CD4-positive, alpha-beta T cell treated with Interferon alpha-2 for 1 hour (primary cell): ENCODE results near the gene CEP126.
"Not testable (repeated sequence)": the region's sequence is repeated elsewhere in the genome, so short reads cannot be mapped to it uniquely, and the experiment has no call there.

Experiments used
- DNase-seq, 2 donors: peaks; one replicate each; pipeline ENCODE4 v3.0.0-alpha.2; 2020 to 2022

CEP126 gene

DNA sequence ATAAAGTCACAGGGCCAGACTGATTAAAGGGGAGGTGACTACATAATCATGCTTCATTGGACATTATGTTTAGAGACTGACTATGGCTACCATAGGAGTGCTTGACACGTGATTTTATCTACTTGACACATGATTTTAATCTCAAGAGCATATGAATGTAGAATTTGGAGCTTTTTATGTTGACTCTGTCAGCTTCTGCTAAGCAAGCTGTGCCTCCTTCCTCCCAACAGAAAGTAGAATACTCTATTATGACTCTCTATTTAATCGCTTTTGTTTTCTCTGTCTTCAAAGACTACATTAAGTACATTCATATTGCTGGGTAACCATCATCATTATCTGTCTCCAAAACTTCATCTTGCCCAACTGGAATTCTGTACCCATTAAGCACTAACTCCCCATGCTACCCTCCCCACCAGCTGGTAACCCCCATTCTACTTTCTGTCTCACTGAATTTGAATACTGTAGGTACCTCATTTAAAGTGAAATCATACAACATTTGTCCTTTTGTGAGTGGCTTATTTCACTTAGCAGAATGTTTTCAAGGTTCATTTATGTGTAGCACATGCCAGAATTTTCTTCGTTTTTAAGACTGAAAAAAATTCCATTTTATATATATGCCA, 26.2 kb downstream of the CEP126 start:
- no peak for DNase-seq

DNA sequence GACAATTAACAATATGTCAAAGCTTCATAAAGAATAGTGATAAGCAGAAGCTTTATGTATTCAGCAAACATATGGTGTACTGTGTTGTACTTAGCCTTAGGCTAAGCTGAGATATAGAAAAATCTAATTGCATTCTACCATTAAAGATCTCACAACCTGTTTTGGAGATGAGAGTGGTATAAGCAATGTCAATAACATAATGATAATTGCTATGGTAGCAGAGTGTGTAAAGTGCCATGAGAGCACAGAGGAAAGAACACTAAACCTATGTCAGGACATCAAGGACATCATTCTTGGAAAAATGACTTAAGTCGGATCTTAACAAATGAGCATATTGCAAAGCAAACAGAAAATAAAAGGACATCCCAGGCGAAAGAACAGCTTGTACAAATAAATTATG, 30.1 kb downstream of the CEP126 start:
- DNase-seq = no peak

DNA sequence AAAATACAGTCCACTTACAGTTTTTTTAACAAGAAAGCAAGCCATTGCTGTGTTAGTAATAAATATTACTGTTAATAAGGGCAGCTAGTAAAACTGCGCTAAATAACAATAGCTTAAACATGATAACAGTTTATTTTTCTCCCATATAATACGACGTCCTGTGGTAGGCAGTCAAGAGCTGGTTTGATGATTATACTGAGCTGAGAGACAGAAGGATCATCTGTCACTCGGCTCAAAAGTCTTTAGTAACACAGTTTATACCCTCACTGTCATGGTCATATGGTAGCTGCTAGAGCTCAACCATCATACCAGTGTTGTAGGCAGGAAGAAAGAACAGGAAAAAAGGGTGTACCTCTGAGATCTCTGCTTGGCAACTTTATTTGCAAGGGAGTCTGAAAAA, 30.6 kb downstream of the CEP126 start:
- DNase-seq = no peak

GRCh38 chr11:101949680-101950220, 34.9 kb downstream of the CEP126 start:
- no peak for DNase-seq

- DNase-seq = no peak
These were observed 40.5 kb downstream of the CEP126 start for GRCh38 chr11:101955278-101955677.

GRCh38 chr11:101955701-101956100, 40.9 kb downstream of the CEP126 start:
- DNase-seq = no peak

DNA sequence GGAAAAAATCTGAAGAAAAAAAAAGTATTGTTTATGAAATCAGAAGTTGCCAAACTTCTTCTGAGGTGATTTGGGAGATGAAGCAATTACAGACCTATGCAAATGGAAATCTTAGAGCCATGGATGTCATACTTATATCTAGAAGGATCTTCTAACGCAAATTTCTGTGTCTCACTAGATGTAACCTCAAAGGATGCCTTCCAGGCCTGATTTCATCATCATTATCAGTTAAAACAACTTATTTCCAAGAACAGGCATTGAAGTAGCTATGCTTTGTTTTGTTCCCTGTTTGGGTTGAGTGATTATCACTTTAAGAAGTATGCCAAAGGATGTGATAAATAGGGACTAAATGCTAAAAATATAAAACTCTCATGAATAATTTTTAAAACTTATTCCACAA, 45.4 kb downstream of the CEP126 start:
- DNase-seq = no peak

DNA sequence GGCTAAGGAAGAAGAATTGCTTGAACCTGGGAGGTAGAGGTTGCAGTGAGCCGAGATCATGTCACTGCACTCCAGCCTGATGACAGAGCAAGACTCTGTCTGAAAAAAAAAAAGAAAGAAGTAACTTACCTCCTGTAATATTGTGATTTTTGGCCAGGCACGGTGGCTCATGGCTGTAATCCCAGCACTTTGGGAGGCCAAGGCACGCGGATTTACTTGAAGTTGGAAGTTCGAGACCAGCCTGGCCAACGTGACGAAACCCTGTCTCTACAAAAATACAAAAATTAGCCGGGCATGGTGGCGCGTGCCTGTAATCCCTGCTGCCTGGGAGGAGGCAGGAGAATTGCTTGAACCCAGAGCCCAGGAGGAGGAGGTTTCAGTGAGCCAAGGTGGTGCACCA, 49.4 kb downstream of the CEP126 start:
- DNase-seq = not testable (repeated sequence)

DNA sequence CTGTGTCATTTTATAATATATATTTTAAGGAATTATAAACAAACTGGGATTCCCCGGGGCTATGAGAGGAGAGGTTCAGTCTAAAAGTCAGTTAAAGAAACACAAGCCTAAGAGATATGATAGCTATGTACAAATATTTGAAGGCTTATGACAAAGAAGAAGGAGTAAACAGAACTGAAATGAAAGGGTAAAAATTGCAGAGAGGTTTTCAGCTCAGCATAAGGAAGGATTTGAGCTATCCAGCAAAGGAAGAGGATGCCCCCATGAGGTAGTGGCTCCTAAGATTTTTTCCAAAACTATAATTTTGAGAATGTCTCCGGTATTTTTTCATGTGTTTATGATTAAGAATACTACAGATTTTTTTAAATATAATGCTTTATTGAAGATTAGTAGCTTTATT, 59.4 kb downstream of the CEP126 start:
- DNase-seq = no peak

- DNase-seq = no peak
These were observed 60.0 kb downstream of the CEP126 start for GRCh38 chr11:101974771-101975170.

DNA sequence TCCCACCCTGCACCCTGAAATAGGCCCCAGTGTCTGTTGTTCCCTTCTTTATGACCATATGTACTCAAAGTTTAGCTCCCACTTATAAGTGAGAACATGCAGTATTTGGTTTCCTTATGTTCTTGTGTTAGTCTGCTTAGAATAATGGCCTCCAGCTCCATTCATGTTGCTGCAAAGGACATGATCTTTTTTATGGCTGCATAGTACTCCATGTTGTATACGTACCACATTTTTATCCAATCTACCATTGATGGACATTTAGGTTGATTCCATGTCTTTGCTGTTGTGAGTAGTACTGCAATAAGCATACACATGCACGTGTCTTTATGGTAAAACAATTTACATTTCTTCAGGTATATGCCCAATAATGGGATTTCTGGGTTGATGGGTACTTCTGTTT, 60.9 kb downstream of the CEP126 start:
- no peak for DNase-seq

DNA sequence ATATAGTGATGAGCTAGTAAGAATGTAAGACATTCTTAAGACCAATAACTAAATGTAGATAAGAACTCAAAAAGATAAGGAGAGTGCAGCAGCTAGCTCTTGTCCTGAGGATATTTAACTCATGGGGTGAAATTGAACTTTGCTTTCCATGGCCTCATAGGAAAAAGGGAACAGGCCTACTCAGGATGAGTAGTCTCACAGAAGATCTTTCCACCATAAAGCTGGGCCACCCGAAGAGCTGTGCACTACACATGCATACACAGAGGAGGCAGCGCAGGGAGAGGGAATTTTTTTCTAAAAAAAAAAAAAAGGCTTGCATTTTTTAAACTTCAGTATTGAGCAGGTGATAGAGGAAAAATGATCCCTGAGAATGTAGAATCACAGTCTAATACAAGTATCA, 72.6 kb downstream of the CEP126 start:
- no peak for DNase-seq

GRCh38 chr11:101993172-101993571, 78.4 kb downstream of the CEP126 start:
- DNase-seq = no peak

DNA sequence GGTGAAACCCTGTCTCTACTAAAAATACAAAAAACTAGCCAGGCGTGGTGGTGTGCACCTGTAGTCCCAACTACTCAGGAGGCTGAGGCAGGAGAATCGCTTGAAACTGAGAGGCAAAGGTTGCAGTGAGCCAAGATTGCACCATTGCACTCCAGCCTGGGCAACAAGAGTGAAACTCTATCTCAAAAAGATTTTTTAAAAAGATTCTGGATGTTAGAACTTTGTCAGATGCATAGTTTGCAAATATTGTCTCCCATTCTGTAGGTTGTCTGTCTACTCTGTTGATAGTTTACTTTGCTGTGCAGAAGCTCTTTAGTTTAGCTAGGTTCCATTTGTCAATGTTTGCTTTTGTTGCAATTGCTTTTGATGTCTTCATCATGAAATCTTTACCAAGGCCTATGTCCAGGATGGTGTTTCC, 79.3 kb downstream of the CEP126 start:
- DNase-seq = not testable (repeated sequence)

- DNase-seq = no peak
These were observed 81.3 kb downstream of the CEP126 start for GRCh38 chr11:101996111-101996510.

DNA sequence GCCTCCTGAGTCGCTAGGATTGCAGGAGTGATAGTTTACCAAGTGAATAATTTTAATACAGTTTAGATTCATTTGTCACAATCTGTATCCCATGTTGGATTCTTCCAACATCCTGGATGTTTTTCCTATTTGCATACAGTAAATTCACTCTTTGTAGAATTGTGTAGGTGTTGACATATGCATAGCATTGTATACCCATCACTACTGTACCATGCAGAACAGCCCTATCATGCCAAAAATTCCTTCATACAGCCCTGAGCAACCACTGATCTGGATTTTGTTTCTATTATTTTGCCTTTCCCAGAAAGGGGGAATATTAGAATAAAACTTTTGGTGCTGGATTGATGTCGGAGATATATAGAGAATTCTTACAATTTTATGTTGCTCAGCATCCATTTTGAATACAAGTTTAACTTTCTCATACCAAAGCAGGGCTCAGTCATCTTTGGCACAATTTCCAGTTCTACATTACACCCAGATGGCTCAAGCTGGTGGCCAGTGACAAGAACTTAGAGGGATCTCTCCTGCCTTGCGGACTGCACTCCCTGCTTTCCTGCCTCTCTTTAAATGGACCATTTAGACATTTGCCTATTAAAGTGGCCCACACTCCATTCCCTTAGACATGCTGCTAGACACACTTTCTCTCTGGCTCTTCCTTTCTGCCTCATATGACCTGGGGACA, 87.0 kb downstream of the CEP126 start:
- no peak for DNase-seq

GRCh38 chr11:102004220-102004619, 89.4 kb downstream of the CEP126 start:
- no peak for DNase-seq

DNA sequence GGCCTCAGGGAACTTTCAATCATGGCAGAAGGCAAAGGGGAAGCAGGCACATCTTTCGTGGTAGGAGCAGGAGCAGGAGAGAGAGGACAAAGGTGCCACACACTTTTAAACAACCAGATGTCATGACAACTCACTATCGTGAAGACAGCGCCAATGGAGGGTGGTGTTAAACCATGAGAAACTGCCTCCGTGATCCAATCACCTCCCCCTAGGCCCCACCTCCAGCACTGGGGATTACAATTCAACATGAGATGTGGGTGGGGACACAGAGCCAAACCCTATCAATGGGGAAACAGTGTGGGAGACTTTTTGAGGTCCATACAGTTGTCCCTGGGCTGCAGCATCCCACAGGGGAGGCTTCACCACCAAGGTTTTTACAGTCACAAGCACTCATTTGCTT, 90.5 kb downstream of the CEP126 start:
- DNase-seq = no peak

DNA sequence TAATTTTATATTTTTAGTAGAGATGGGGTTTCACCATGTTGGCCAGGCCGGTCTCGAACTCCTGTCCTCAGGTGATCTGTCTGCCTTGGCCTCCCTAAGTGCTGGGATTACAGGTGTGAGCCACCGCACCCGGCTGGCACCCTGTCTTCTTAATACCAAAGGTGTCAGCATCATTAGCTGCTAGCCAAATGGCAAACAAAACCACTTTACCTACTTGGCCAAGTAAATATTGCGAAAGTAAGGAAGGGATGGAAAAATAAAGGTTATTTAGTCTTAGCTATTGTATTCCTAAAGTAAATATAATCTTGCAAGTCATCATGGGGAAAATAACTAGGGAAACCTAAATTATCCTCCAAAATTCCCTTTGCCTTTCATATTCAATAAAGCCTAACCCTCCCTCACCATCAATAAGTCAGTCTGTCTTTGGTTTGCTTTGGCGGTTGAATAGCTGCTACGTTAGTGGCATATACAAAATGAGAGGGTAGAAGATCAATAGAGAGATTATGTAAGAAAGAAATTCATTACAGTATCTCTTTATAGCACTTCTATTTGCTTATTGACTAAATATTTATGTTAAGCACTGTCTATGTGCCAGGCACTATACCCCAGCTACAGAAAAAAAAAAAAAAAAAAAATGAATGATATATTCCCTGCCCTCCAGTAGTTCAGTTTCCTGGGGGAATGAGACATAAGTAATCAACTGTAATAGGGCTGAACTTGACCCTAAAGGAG, 92.2 kb downstream of the CEP126 start:
- no peak for DNase-seq

DNA sequence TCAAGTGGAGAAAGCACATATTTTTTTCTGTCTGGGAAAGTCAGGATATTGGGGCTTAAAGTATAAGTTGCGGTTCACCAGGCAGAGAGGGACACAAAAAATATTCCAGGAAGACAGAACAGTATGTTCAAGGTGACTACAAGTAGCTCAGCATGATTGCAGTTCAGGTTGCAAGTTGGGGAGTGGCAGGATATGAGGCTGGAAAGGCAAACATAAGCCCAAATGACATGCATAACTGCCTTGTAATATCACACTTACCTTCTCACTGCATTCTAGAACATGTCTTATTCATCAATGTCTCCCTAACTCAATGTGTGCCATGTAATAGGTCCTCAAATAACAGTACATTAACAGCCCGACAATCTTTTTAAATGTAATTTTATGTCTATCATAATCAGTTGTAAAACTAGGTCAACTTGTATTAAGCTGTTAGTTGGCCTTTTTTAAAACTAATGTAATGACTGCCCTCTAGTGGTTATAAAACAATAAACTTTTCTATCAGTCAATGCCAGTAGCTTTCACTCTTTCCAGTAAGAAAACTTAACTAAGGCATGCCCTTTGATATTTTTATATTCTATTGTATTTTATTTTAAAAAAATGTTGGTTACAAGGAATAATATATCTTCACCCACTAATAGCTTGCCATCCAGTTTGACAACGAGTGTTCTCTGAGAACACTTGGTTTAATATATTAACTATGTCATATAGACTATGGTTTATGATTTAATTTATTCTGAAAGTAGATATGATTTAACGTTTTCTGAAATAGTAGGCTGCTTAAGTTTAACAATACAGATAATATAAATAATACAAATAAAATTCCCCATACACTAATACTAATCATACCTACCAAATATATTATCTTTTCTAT, 93.0 kb downstream of the CEP126 start:
- DNase-seq = peak in 1 of 2 donors; percentile 49

GRCh38 chr11:102010776-102011494, 96.1 kb downstream of the CEP126 start:
- no peak for DNase-seq

DNA sequence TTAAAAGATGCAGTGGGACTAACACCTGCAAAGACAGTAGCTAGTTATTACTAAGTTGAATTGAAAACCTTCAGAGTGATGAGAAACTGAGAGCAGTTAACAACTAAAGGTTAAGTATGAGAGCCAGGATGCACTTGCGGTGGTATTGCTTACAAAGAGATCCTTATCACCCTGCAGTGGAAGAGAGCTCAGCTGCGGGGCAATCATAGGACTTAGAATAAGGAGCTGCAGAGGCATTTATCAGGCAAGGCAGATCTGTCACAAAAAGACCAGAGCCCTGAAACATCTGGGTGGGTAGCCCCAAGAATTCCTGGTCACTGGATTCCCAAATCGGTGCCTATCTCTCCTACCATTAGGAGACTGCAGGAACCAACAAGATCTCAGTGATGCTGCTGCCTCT, 98.1 kb downstream of the CEP126 start:
- DNase-seq = peak in 1 of 2 donors; percentile 3
